HG03571 (cell line): ENCODE results near the gene HOXD11.

Experiments
- ATAC-seq: cut with Tn5 transposase; IDR thresholded peaks from one replicate; pipeline ENCODE4 v1.9.1; 2021; ENCODE audit not compliant: unreplicated experiment

Gene HOXD11

GRCh38 chr2:176120364-176121189, 13.5 kb downstream of the HOXD11 start:
- ATAC-seq = no peak

- ATAC-seq = no peak
Observed at GRCh38 chr2:176121190-176122051, 14.3 kb downstream of the HOXD11 start.

- no peak for ATAC-seq
Observed at GRCh38 chr2:176122052-176122682, 15.1 kb downstream of the HOXD11 start.

GRCh38 chr2:176122683-176123410, 15.8 kb downstream of the HOXD11 start, which contains the start of gene HOXD9:
Gene HOXD9, plus strand, starts transcription at chr2:176122719. Its CDS starts 50 bp downstream, at chr2:176122769.
- no peak for ATAC-seq

GRCh38 chr2:176123411-176124109, 16.5 kb downstream of the HOXD11 start:
- ATAC-seq = no peak

GRCh38 chr2:176124110-176124946, 17.2 kb downstream of the HOXD11 start:
- ATAC-seq = no peak

- ATAC-seq = no peak
Observed at GRCh38 chr2:176124947-176125771, 18.1 kb downstream of the HOXD11 start.

- ATAC-seq = no peak
Observed at GRCh38 chr2:176125772-176126054, 18.6 kb downstream of the HOXD11 start.

- no peak for ATAC-seq
Observed at GRCh38 chr2:176126929-176127773, 20.1 kb downstream of the HOXD11 start.

GRCh38 chr2:176127774-176128072, 20.6 kb downstream of the HOXD11 start:
- ATAC-seq = no peak

- ATAC-seq = no peak
Observed at GRCh38 chr2:176128172-176128981, 21.3 kb downstream of the HOXD11 start.

- ATAC-seq = no peak
Observed at GRCh38 chr2:176128982-176129796, 22.1 kb downstream of the HOXD11 start, which contains the start of gene HOXD8. Gene HOXD8, plus strand, starts transcription at chr2:176129705. Its CDS starts 662 bp downstream, at chr2:176130367.

- ATAC-seq = no peak
Observed at GRCh38 chr2:176129813-176130146, 22.7 kb downstream of the HOXD11 start.

GRCh38 chr2:176130147-176130956, 23.3 kb downstream of the HOXD11 start:
- no peak for ATAC-seq
